ENCODE results near the gene PLAGL2. TPM values are rescaled to one million over a fixed set of nuclear protein-coding genes. Genes with fewer than 3 reads are reported as not detected.

Gene PLAGL2
- polyA plus RNA-seq, 1 experiment: 3.1 TPM

DNA sequence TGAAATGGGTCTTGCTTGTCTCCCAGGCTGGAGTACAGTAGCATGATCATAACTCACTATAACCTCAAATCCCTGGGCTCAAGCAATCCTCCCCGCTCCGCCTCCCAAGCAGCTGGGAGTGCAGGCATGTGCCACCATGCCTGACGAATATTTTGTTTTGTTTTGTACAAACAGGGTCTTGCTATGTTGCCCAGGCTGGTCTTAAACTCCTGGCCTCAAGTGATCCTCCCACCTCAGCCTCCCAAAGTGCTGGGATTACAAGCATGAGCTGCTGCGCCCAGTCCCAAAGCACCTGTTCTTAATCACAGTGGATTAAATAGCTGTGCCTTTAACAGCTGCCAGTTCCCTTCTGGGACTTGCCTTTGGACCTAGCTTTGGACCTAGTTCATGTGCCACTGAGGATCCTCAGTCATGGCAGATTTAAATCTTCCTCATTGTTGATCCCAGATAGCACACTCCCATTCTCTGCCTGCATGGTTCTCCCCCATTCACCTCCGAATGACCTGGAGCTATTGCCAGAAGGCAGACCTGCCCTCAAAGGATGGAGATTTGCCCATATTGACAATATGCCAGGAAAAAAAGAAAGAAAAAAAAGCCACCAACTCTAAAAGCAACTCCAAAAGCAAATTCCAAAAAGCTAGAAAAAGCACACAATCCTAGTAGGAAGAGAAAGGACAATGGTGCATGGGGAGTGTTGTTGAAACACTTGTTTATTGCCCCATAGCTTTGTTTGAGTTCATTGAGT lies 10.8 kb upstream of the PLAGL2 start:
- H3K36me3 ChIP-seq (ENCODE audit: control insufficient read depth, insufficient read depth, low read length): peaks cover 21% of the 10 kb centered on the region

DNA sequence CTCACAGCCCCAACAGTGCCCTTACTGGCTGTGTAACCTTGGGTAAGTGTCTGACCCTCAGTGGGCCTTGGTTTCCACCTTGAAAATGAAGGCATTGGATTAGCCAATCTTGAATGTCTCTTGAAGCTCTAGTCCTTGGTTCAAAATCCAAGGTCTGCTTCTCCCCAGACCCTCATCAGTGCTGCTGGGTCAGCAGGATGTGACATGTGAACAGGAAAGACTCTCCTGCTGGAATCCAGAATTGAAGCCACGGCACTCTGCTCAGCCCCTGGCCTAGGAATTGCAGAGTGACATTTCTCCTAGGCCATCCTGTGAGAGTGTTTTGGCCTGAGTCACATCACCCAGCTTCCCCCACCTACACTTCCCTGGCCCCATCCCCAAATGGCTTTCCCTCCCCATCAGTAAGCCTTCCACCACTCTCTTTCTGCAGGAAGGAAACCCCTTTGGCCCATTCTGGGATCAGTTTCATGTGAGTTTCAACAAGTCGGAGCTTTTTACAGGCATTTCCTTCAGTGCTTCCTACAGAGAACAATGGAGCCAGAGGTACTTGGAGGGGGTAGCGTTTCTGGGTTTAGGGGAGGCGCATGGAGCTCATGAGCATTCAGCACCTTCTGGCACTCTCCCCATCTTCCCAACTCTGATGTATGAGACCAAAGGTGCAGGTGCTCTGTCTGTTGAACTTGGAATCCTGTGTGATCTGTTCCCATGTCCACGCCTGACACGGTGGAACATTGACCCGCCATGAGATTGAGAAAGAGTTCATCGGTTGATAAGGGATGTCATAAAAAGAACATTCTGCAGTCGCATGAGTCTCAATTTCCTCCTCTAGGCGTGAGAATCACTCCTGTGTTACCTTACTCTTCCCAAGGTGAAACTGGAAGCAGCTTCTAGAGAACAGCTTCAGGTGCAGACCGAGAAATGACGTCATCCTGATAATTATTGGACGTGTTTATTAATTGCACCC lies 8.9 kb upstream of the PLAGL2 start:
- ChIA-PET POLR2A (no interaction called here), CTCF (interaction anchor here (1.0 kb wide), 1 partner anchor 15 kb away, joined by 4 read pairs; no protein-coding TSS in a partner anchor)
- H3K27me3 ChIP-seq (ENCODE audit: control insufficient read depth, insufficient read depth, low read length): no peaks in the 10 kb centered on the region
- TF ChIP-seq, protein P1, sequence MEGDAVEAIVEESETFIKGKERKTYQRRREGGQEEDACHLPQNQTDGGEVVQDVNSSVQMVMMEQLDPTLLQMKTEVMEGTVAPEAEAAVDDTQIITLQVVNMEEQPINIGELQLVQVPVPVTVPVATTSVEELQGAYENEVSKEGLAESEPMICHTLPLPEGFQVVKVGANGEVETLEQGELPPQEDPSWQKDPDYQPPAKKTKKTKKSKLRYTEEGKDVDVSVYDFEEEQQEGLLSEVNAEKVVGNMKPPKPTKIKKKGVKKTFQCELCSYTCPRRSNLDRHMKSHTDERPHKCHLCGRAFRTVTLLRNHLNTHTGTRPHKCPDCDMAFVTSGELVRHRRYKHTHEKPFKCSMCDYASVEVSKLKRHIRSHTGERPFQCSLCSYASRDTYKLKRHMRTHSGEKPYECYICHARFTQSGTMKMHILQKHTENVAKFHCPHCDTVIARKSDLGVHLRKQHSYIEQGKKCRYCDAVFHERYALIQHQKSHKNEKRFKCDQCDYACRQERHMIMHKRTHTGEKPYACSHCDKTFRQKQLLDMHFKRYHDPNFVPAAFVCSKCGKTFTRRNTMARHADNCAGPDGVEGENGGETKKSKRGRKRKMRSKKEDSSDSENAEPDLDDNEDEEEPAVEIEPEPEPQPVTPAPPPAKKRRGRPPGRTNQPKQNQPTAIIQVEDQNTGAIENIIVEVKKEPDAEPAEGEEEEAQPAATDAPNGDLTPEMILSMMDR (IDR thresholded peaks at IDR 0.05; ENCODE audit: insufficient read depth, low read depth, low read length): no peak
- H3K4me3 ChIP-seq (ENCODE audit: low read depth, low read length): no peak overlapping the region
- DNase-seq (ENCODE audit: low read depth): no peak
- peaks cover 19% of the 10 kb centered on the region for H3K36me3 ChIP-seq (ENCODE audit: control insufficient read depth, insufficient read depth, low read length)

More for the DNA sequence above, 10.8 kb upstream of the PLAGL2 start:
- DNase-seq (ENCODE audit: low read depth): no peak
- H3K4me3 ChIP-seq (ENCODE audit: low read depth, low read length): no peak overlapping the region
- POLR2A ChIA-PET: no interaction called here
- H3K27me3 ChIP-seq (ENCODE audit: control insufficient read depth, insufficient read depth, low read length): no peaks in the 10 kb centered on the region
- CTCF ChIA-PET: interaction anchor here (1.0 to 1.1 kb wide), 2 partner anchors 18 to 23 kb away, joined by 3 to 5 read pairs; no protein-coding TSS in a partner anchor
- TF ChIP-seq, protein P1 (IDR thresholded peaks at IDR 0.05; ENCODE audit: insufficient read depth, low read depth, low read length): no peak

DNA sequence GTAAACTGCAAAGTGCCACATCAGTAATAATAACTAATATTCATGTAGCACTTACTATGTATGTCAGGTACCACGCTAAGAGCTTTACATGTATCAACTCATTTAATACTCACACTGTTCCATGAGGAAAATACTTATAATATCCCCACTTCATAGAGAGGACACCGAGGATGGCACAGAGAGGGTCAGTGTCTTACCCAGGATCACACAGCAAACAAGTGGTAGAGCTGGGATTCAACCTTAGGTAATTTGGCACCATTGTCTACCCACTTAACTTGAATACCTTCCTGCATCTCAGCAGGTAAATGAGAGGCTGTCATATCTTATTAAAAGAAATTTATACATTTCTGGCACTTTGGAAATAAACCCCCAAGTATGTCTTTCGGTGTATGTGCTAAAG lies 8.2 kb upstream of the PLAGL2 start:
- DNase-seq (ENCODE audit: low read depth): no peak
- CTCF ChIA-PET: interaction anchor here (1.0 kb wide), 1 partner anchor 15 kb away, joined by 4 read pairs; no protein-coding TSS in a partner anchor
- no peaks in the 10 kb centered on the region for H3K27me3 ChIP-seq (ENCODE audit: control insufficient read depth, insufficient read depth, low read length)
- H3K36me3 ChIP-seq (ENCODE audit: control insufficient read depth, insufficient read depth, low read length): peaks cover 18% of the 10 kb centered on the region
- no peak overlapping the region for H3K4me3 ChIP-seq (ENCODE audit: low read depth, low read length)
- TF ChIP-seq, protein P1 (IDR thresholded peaks at IDR 0.05; ENCODE audit: insufficient read depth, low read depth, low read length): no peak
- POLR2A ChIA-PET: no interaction called here

DNA sequence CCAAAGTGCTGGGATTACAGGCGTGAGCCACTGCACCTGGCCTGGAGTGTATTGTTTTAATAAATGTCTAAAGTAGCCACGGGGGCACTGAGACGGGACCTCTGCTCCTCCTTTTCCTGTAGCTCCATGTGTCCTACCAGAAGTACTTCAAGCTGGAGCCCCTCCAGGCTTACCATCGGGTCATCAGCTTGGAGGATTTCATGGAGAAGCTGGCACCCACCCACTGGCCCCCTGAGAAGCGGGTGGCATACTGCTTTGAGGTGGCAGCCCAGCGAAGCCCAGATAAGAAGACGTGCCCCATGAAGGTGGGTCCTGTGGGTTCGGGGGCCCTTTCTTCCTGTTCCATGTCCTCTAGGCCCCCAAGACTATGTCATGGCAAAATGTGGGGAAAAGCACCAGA lies 7.6 kb upstream of the PLAGL2 start:
- POLR2A ChIA-PET: no interaction called here
- CTCF ChIA-PET: no interaction called here
- H3K36me3 ChIP-seq (ENCODE audit: control insufficient read depth, insufficient read depth, low read length): peaks cover 18% of the 10 kb centered on the region
- no peak overlapping the region for H3K4me3 ChIP-seq (ENCODE audit: low read depth, low read length)
- TF ChIP-seq, protein P1 (IDR thresholded peaks at IDR 0.05; ENCODE audit: insufficient read depth, low read depth, low read length): no peak
- H3K27me3 ChIP-seq (ENCODE audit: control insufficient read depth, insufficient read depth, low read length): no peaks in the 10 kb centered on the region
- no peak for DNase-seq (ENCODE audit: low read depth)

DNA sequence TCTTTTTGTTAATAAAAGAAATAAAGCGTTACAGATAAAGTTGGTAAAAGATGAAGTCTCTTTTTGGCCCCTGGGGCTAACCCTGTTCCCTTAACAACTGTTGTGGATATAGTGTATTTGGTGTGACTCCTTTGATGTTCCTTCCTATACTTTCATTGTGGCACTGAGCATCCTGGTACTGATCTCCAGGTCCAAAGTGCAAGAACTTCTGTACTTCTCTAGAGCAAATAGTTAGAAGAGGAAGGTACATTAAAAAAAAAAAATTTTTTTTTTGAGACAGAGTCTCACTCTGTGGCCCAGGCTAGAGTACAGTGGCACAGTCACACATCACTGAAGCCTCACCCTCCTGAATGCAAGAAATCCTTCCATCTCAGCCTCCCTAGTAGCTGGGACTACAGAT lies 6.3 kb upstream of the PLAGL2 start:
- H3K36me3 ChIP-seq (ENCODE audit: control insufficient read depth, insufficient read depth, low read length): peaks cover 18% of the 10 kb centered on the region
- POLR2A ChIA-PET: no interaction called here

More for the DNA sequence above, 6.3 kb upstream of the PLAGL2 start:
- no peak overlapping the region for H3K4me3 ChIP-seq (ENCODE audit: low read depth, low read length)
- CTCF ChIA-PET: no interaction called here
- DNase-seq (ENCODE audit: low read depth): no peak
- TF ChIP-seq, protein P1 (IDR thresholded peaks at IDR 0.05; ENCODE audit: insufficient read depth, low read depth, low read length): no peak
- no peaks in the 10 kb centered on the region for H3K27me3 ChIP-seq (ENCODE audit: control insufficient read depth, insufficient read depth, low read length)

All from BJ (cell line).